ENCODE data around the gene PWWP2B.
"Not testable (repeated sequence)": the region's sequence is repeated elsewhere in the genome, so short reads cannot be mapped to it uniquely, and the experiment has no call there.

The PWWP2B gene

DNA sequence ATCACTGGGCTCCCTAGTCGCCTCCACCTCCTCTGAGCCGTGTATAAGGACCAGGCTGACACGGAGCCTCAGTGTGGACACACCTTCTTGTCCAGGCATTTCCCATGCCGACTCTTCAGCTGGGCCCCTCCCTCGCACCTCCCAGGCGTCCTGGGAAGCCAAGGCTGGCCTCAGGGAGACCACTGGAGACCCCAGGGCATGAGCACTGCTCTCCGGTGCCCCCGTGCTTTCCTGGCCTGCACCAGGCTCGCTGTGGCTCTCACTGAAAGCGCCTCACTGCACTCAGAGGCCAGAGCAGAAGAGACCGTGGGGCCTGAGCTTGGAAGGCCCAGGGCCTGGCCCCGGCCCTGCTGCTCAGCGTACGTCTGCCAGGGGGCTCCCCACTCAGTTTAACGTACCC lies 33.6 kb upstream of the PWWP2B start:
- DNase-seq: no peak

DNA sequence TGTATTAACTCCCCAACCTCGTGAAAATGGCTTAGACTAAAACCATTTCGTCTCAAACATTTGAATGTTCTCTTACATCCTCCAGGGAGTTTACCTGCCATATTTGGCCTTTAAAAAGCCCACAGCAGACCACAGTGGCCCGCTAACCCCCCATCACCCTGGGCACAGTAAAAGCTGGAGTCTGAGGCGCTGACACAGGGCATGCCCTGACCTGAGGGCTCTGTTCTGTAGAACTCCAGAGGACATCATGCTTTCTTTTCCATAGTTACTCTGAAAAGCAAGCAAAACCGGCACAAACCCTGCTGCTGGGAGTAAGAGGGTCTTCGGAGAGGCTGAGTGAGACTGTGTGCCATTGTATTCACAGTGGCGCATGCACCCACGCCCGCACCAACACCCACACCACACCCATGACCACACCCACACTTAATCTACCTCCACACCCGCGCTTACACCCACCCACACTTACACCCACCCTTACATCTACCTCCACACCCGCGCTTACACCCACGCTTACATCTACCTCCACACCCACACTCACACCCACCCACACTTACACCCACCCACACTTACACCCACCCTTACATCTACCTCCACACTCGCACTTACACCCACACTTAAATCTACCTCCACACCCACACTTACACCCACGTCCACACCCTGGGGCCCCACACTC lies 32.9 kb upstream of the PWWP2B start:
- DNase-seq: peak in 26 of 51 donors; percentile 3 to 82 (median 33)

- peak in 8 of 51 donors; percentile 5 to 46 (median 24) for DNase-seq
Observed at GRCh38 chr10:132364594-132364970, 32.4 kb upstream of the PWWP2B start.

DNA sequence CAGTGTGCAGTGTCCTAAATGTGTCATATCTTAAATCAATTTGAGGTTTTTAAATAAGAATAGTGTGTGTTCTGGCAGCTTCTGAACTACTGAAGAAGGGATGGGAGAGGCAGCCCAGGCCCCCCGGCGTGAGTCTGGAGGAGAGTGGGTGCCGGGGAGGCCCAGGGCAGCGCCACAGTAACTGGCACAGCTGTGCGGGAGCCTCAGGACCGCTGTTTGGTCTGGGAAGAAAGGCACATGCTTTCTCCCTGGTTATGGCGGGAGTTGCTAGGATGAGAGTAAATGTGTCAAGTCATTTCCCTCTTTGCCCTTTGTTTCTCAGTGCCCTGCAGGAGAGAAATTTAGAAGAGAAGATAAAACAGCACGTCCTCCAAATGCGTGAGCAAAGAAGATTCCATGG lies 31.9 kb upstream of the PWWP2B start:
- DNase-seq: no peak

DNA sequence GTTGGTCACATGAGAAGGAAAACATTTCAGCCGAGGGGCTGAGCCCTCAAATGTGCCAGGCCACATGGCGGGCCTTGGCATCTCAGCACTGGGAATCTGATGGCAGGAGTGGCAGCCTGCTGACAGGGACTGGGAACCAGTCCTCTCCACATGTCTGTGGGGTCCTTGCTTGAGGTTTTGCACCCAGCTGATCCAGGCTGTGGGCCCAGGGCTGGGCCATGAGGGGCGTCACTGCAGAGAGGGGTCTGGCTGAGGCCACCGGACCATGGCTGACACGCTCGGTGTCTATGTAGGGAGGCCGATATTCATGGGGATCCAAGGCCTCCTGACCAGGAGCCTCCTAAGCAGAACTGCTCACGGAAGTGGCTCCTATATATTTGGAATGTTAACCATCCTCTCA lies 31.0 kb upstream of the PWWP2B start:
- no peak for DNase-seq

GRCh38 chr10:132366499-132366898 lies 30.5 kb upstream of the PWWP2B start:
- no peak for DNase-seq

GRCh38 chr10:132368391-132368790 lies 28.6 kb upstream of the PWWP2B start:
- no peak for DNase-seq

DNA sequence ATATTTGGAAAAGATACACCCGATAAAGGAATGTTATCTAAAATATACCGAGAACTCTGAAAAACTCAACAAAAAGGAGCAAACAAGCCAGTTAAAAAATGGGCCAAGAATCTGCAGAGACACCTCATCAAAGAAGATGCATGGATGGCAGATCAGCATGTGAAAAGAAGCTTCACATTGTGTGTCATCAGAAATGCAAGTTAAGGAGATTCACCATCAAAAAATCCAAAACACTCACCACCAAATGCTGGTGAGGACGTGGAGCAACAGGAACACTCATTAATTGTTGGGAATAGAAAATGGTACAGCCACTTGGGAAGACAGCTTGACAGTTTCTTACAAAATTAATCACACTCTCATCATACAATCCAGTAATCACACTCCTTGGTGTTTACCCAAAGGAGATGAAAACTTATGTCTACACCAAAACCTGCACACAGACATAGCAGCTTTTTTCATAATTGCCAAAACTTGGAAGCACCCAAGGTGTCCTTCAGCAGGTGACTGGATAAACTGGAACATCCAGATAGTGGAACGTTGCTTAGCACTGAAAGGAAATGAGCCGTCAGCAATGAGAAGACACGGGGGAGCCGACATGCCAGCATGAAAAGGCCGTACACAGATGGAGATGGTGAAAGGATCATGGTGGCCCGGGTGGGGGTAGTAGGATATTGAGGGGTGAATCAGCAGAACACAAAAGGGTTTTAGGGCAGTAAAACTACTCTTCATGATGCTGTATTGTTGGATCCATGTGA lies 27.9 kb upstream of the PWWP2B start:
- no peak for DNase-seq

GRCh38 chr10:132369636-132370185 lies 27.3 kb upstream of the PWWP2B start:
- no peak for DNase-seq

DNA sequence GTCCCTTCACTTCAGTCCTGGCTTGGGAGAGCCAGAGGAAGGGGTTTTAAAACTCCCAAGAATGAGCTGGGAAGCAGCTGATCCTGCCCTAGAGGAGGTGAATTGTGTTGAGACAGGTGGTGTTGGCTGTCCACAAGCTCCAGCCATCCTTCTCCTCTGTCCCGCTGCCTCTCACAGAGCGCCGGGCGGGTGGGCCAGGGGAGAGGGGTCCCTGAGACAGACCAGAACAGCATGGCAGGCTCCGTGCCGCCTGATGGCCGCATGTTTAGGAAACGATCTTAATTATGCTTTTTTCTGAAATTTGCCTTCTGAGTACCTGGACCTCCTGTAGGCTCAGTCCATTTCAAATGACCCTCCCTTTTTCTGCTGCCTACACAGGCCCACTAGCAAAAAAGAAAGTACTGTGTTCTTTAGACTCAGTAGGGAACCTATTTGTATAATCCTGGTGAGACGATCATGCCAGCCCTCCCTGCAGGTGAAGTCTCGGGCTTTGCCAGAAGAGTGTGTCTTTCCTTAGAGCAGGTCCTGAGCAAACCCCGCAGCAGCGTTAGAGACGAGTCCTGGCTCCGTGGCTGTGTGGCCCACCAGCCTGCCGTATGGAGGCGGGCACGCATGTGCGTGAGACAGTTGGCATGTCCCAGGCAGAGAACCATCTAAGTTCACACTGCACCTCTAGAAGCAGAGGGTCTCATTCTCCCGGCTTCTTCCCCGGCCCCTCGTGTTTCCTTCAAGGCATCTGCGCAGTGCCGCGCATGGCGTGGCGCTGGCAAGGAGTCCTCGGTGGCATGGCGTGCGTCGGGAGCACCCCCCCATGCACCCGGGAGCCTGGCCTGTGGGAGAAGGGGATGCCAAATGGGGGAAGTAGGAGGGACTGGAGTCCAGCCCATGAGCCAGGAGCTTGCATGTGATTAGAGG lies 26.3 kb upstream of the PWWP2B start:
- no peak for DNase-seq

DNA sequence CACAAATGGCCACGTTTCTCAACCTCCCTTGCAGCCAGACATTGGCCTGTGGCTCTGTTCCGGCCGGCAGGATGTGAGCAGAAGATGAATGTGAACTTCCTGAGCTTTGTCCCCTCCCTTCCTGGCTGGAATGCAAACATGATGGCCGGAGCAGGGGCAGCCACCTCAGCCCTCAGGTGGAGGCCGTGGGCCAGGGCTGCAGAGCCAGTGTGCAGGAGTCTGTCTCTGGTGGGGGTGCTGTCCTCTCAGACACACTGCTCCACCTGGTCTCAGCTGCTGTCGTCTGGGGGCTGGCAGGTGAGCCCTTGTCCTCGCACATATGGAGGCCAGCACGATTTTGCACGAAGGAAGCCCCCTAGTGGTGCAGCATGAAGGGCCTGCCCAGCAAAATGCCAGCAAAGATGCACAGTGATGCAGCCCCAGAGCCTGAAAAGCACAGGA lies 25.3 kb upstream of the PWWP2B start:
- no peak for DNase-seq

- DNase-seq: no peak
Observed at GRCh38 chr10:132372516-132373095, 24.4 kb upstream of the PWWP2B start.

DNA sequence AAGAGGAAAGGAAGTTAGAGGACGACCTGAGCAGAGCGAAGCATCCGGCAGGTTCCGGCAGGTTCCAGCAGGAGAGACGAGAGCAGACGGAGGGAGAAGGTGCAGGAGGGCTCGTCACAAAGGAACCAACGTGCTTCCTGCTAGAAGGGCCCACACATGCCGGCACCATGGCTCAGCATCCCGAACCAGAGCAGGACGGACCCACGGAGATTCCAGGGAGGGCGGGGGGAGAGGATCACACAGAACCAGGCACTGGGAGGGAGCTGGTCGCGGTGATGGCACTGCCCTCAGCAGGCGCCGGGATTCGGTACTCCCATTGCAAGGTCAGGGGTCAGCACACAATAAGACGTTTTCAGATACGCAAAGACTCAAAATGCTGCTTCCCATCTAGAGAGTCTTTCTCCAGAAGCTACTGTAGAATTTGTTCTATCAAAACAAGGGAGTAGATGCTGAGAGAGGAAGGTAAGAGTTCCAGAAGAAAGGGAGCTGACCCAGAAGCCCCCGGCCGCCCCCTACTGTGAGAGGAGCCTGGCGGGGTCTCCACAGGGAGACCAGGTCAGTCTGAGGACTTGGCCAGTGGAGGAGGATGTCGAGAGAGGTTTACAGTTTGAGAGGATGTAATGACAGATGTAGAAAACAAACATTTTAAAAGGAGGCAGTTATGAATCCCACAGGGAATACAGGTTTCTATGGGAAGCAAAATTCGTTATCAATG lies 23.6 kb upstream of the PWWP2B start:
- no peak for DNase-seq

DNA sequence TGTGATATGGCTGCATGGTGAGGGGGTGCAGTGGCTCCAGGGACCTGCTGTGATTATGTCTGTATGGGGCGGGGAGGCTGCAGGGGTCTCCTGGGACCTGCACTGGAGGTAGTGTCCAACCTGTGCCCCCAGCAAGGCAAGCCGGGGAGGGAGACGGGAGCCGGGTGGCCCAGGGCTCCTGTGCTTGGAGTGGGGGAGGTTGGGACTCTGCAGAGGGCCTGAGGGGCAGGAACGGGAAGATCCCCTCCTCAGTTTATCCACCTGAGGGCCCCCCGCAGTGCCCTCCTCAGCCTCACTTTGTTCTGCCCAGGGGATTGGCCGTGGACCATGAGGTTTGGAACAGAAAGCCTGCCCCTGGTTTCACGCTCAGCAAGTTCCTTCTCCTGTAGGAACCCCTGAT lies 22.8 kb upstream of the PWWP2B start:
- no peak for DNase-seq

GRCh38 chr10:132374612-132375011 lies 22.4 kb upstream of the PWWP2B start:
- no peak for DNase-seq

GRCh38 chr10:132375116-132375794 lies 21.7 kb upstream of the PWWP2B start:
- DNase-seq: no peak

GRCh38 chr10:132375795-132376297 lies 21.2 kb upstream of the PWWP2B start:
- DNase-seq: no peak

GRCh38 chr10:132376394-132376851 lies 20.6 kb upstream of the PWWP2B start:
- DNase-seq: no peak

DNA sequence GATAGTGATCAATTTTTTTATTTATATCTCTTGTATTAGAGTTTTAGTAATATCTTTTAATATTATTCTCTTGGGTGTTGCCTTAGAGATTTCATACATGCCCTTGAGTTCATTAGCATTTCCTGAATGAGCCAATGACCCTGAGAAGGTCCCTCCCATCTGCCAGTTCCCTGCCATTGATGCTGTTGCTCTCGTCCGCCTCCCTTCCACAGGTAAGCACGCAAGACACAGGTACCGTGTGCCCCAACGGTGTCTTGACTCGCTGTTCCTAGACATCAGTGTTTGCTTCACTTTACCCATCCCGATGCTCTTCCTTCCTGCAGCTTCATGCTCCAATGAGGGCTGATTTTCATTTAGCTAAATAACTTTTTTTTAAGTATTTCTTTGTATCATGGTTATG lies 19.7 kb upstream of the PWWP2B start:
- no peak for DNase-seq

GRCh38 chr10:132379026-132379425 lies 18.0 kb upstream of the PWWP2B start:
- not testable (repeated sequence) for DNase-seq
